ENCODE measurements around the gene NOSTRIN.
A peak's percentile ranks its signal among the peaks of the same experiment; 100 is the strongest.
"Not testable (repeated sequence)": the region's sequence is repeated elsewhere in the genome, so short reads cannot be mapped to it uniquely, and the experiment has no call there.

NOSTRIN gene

GRCh38 chr2:168874368-168875054, 72.1 kb downstream of the NOSTRIN start:
- FAIRE-seq (no peak), DNase-seq (ENCODE audit: low spot score) (no peak)

GRCh38 chr2:168882163-168882562, 79.7 kb downstream of the NOSTRIN start:
- not testable (repeated sequence) for FAIRE-seq; DNase-seq (ENCODE audit: low spot score)

- no peak for DNase-seq (ENCODE audit: low spot score)
Measured at GRCh38 chr2:168884975-168885374, 82.5 kb downstream of the NOSTRIN start.

GRCh38 chr2:168889635-168890005, 87.2 kb downstream of the NOSTRIN start:
- FAIRE-seq = peak; percentile 44
- DNase-seq (ENCODE audit: low spot score) = no peak

More at GRCh38 chr2:168884975-168885374, 82.5 kb downstream of the NOSTRIN start:
- FAIRE-seq = no peak

GRCh38 chr2:168890006-168890782, 87.8 kb downstream of the NOSTRIN start, which contains the start of gene SPC25:
TSS of gene SPC25 (minus strand) at chr2:168890430. CDS start at chr2:168889519, 911 bp downstream.
- peak; percentile 97 for DNase-seq (ENCODE audit: low spot score)
- FAIRE-seq = no peak

GRCh38 chr2:168892327-168892726, 89.9 kb downstream of the NOSTRIN start:
- DNase-seq (ENCODE audit: low spot score) (no peak), FAIRE-seq (no peak)

GRCh38 chr2:168894101-168894500, 91.7 kb downstream of the NOSTRIN start:
- no peak for FAIRE-seq
- no peak for DNase-seq (ENCODE audit: low spot score)

GRCh38 chr2:168894720-168895119, 92.3 kb downstream of the NOSTRIN start:
- FAIRE-seq (no peak), DNase-seq (ENCODE audit: low spot score) (no peak)

- no peak for FAIRE-seq
- no peak for DNase-seq (ENCODE audit: low spot score)
Measured at GRCh38 chr2:168895771-168896170, 93.3 kb downstream of the NOSTRIN start.

GRCh38 chr2:168896783-168897182, 94.3 kb downstream of the NOSTRIN start:
- DNase-seq (ENCODE audit: low spot score) = no peak

GRCh38 chr2:168897449-168897848, 95.0 kb downstream of the NOSTRIN start:
- FAIRE-seq (no peak), DNase-seq (ENCODE audit: low spot score) (no peak)

More at GRCh38 chr2:168896783-168897182, 94.3 kb downstream of the NOSTRIN start:
- FAIRE-seq = no peak

- no peak for FAIRE-seq
- no peak for DNase-seq (ENCODE audit: low spot score)
Measured at GRCh38 chr2:168901003-168901402, 98.6 kb downstream of the NOSTRIN start, which contains the start of gene G6PC2. TSS of gene G6PC2 (plus strand) at chr2:168901291. CDS start at chr2:168901332, 41 bp downstream.

GRCh38 chr2:168903888-168904287, 101.5 kb downstream of the NOSTRIN start:
- FAIRE-seq (no peak), DNase-seq (ENCODE audit: low spot score) (no peak)

- FAIRE-seq = no peak
- no peak for DNase-seq (ENCODE audit: low spot score)
Measured at GRCh38 chr2:168904358-168904757, 101.9 kb downstream of the NOSTRIN start.

- no peak for FAIRE-seq
- no peak for DNase-seq (ENCODE audit: low spot score)
Measured at GRCh38 chr2:168907940-168908662, 105.7 kb downstream of the NOSTRIN start.

GRCh38 chr2:168910330-168910729, 107.9 kb downstream of the NOSTRIN start:
- no peak for DNase-seq (ENCODE audit: low spot score)
- FAIRE-seq = no peak

- FAIRE-seq (no peak), DNase-seq (ENCODE audit: low spot score) (no peak)
Measured at GRCh38 chr2:168912466-168912865, 110.0 kb downstream of the NOSTRIN start.

GRCh38 chr2:168912901-168913369, 110.5 kb downstream of the NOSTRIN start:
- FAIRE-seq = no peak
- no peak for DNase-seq (ENCODE audit: low spot score)

GRCh38 chr2:168913495-168913894, 111.1 kb downstream of the NOSTRIN start:
- DNase-seq (ENCODE audit: low spot score) (no peak), FAIRE-seq (no peak)

All from urothelium cell line (cell line).